ENCODE results near the gene C19orf81.

The C19orf81 gene

GRCh38 chr19:50703915-50704796 is 54.9 kb downstream of the C19orf81 start:
- no peak overlapping the region for H3K27ac ChIP-seq
- no peak for DNase-seq
- H3K36me3 ChIP-seq (replicated peaks) = no peaks in the 10 kb centered on the region
- TF ChIP-seq CTCF (IDR thresholded peaks at IDR 0.05; ENCODE audit: low read depth, low read length, missing control alignments) = peak; percentile 21
- no peak overlapping the region for H3K4me3 ChIP-seq (ENCODE audit: low read depth, low read length)
- H3K27me3 ChIP-seq (replicated peaks) = peaks cover 3% of the 10 kb centered on the region
- in situ Hi-C loops (cut with HindIII; ENCODE audit: low pct_ligation_motif_present, low sequenced_read_pairs) = no loop called here

GRCh38 chr19:50705422-50706019 is 56.3 kb downstream of the C19orf81 start:
- in situ Hi-C loops (cut with HindIII; ENCODE audit: low pct_ligation_motif_present, low sequenced_read_pairs) = no loop called here
- Histone ChIP-seq H3K27me3 (replicated peaks) (peaks cover 3% of the 10 kb centered on the region), H3K36me3 (replicated peaks) (no peaks in the 10 kb centered on the region), H3K4me3 (ENCODE audit: low read depth, low read length) (no peak overlapping the region), H3K27ac (no peak overlapping the region)
- DNase-seq = peak; percentile 68
- TF ChIP-seq CTCF (IDR thresholded peaks at IDR 0.05; ENCODE audit: low read depth, low read length, missing control alignments) = peak; percentile 79

- Histone ChIP-seq H3K27ac (no peak overlapping the region), H3K36me3 (replicated peaks) (no peaks in the 10 kb centered on the region), H3K4me3 (ENCODE audit: low read depth, low read length) (no peak overlapping the region), H3K27me3 (replicated peaks) (peaks cover 3% of the 10 kb centered on the region)
- TF ChIP-seq CTCF (IDR thresholded peaks at IDR 0.05; ENCODE audit: low read depth, low read length, missing control alignments) = no peak
- DNase-seq = no peak
- in situ Hi-C loops (cut with HindIII; ENCODE audit: low pct_ligation_motif_present, low sequenced_read_pairs) = no loop called here
Measured at GRCh38 chr19:50706387-50706786, 57.1 kb downstream of the C19orf81 start.

- Histone ChIP-seq H3K27me3 (replicated peaks) (peaks cover 3% of the 10 kb centered on the region), H3K27ac (no peak overlapping the region), H3K36me3 (replicated peaks) (no peaks in the 10 kb centered on the region), H3K4me3 (ENCODE audit: low read depth, low read length) (no peak overlapping the region)
- no peak for TF ChIP-seq CTCF (IDR thresholded peaks at IDR 0.05; ENCODE audit: low read depth, low read length, missing control alignments)
- no peak for DNase-seq
- in situ Hi-C loops (cut with HindIII; ENCODE audit: low pct_ligation_motif_present, low sequenced_read_pairs) = no loop called here
Measured at GRCh38 chr19:50708179-50708879, 59.1 kb downstream of the C19orf81 start.
